Stimulated activated CD4-positive, alpha-beta T cell treated with anti-CD3 and anti-CD28 coated beads, Interleukin-12 subunit alpha, Interleukin-12 subunit beta, amount 100 ng/mL, for 48 hours (primary cell): Measurements from ENCODE around the gene SULT1C2.
"Not testable (repeated sequence)": the region's sequence is repeated elsewhere in the genome, so short reads cannot be mapped to it uniquely, and the experiment has no call there.

Experiments
- DNase-seq, 3 donors: peaks; one replicate each; pipeline ENCODE4 v3.0.0-alpha.2; 2020; ENCODE audit warnings: low read depth in 2 of 3, low spot score in 1 of 3

SULT1C2 gene

DNA sequence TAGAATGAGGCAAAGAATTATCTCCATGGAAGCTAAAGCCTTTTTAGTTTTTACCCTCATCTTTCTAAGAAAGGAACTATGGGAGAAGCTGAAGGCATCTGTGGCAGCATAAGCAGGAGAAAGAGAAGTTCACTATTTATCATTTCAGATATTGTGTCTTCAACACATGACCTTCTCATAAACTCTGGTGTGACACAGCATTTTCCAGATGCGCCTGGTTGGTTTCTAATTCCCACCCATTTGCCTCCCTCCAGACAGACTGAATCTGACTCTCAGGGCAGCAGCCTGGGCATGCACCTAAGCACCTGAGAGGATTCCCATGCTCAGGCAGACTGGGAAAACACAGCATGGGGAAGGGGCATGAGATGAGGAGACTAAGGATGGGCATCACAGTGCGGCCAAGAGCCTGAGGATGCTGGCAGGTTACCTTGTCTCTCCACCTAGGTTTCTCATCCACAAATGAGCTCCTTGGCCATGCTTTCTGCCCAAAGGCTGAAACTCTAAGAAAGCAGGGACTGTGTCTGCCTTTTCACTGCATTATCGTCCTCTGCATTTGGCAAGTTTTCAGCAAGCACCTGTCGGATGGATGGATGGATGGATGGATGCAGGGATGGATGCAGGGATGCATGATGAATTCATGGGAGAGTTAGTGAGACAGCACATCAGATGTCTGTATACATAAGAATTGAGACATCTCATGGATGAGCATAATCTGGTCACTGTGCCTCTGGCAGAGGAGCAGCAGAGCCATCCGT lies 60.3 kb downstream of the SULT1C2 start:
- no peak for DNase-seq

DNA sequence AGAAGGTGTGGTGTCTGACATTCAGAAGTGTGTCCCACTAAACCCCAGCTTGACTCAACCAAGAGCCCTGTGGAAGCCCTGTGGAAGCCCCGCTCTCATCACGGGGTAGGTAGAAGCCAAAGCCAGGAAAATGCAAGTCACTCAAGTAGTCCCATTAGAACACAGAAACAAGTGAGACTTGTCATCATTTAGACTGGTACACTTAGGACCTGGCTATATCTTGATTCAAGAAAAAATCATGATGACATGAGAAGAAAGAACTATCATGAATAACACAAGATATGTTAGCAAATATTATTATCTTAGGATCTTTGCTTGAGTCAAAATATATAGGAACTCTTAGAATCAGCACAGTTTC lies 60.9 kb downstream of the SULT1C2 start:
- DNase-seq = no peak

DNA sequence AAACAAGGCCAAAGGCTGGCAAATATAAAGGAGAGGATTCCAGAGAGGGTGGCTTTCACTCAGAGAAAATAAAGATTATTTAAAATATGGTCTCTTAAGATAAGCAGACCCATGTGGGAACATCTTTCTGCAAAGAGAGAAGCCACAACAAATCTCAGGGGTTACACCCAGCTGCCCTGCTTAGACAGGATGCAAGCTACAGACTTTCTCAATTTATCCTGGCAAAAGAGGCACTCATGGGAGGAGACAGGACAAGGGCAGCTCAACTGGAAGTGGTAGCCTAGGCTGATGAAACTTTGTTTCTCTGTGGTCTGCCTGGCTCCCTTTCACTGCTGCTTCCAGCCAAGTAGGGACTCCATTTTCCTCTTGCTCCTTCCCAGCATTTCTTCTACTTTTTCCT lies 63.2 kb downstream of the SULT1C2 start:
- no peak for DNase-seq

DNA sequence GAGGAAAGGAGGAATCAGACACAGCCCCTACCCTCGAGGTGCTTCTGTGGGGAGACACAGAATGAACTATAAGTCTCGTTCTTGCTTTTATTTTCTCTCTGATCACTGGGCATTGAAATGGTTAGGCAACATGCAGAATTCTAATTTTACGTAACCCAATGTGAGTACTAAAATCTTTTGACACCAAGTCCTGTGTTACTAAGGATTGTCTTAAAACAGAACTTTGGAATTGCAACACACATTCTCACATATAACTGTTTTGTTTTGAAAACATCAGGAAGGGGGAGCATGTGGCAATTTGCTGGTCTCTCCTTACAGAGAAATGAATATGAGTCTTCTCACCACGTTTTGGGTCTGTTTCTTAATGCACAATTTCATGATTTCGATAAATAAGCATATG lies 65.4 kb downstream of the SULT1C2 start:
- DNase-seq = no peak

DNA sequence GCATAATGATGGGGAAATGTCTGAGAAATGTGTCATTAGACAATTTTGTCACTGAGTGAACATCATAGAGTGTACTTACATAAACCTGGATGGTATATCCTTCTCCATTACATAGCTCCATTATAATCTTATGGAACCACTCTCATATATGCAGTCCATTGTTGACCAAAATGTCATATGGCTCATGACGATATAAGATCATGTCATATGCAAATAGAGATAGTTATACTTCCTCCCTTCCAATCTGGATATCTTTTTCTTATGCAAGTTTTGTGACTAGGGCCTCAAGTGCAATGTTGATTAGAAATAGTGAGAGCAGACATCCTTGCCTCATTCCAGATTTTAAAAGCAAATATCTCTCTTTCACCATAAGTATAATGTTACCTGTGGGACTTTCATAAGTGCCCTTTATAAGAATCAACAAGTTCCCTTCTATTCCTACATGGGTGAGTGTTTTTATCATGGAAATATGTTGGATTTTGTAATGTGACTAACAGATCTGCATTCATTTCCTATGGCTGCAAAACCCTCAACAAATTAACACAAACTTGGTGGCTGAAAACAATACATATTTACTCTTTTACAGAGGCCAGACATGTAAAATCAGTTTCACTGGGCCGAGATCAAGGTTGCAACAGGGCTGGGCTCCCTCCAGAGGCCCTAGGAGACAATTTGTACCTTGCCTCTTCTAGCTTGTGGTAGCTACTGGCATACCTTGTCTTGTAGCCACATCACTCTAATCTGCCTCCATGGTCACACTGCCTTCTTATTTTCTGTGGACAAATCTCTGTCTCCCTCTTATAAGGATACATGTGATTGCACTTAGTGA lies 67.4 kb downstream of the SULT1C2 start:
- no peak for DNase-seq

DNA sequence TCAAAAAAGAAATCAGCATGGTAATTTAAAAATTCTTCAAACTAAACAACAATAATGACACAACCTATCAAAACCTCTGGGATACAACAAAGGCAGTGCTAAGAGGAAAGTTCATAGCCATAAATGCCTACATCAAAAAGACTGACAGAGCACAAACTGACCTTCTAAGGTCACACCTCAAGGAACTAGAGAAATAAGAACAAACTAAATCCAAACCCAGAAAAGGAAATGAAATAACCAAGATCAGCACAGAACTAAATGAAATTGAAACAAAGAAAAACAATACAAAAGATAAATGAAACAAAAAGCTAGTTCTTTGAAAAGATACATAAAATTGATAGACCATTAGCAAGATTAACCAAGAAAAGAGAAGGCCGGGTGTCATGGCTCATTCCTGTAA lies 70.6 kb downstream of the SULT1C2 start:
- DNase-seq = not testable (repeated sequence)
